Stimulated activated CD4-positive, alpha-beta T cell treated with anti-CD3 and anti-CD28 coated beads, Interleukin-12 subunit alpha, Interleukin-12 subunit beta, amount 100 ng/mL, for 4 hours (primary cell): Measurements from ENCODE around the gene COL23A1.
"Not testable (repeated sequence)": the region's sequence is repeated elsewhere in the genome, so short reads cannot be mapped to it uniquely, and the experiment has no call there.

ENCODE experiments used
- DNase-seq: peaks from one replicate; pipeline ENCODE4 v3.0.0-alpha.2; 2020

Gene COL23A1

GRCh38 chr5:178199581-178200434 is 390.4 kb downstream of the COL23A1 start:
- DNase-seq, result no peak

GRCh38 chr5:178198706-178199105 is 391.5 kb downstream of the COL23A1 start:
- DNase-seq, result no peak

- not testable (repeated sequence) for DNase-seq
Measured at GRCh38 chr5:178198151-178198550, 392.0 kb downstream of the COL23A1 start.

GRCh38 chr5:178196986-178197385 is 393.2 kb downstream of the COL23A1 start:
- no peak for DNase-seq

- DNase-seq, result no peak
Measured at GRCh38 chr5:178196281-178196812, 393.8 kb downstream of the COL23A1 start.

GRCh38 chr5:178194026-178194425 is 396.2 kb downstream of the COL23A1 start:
- no peak for DNase-seq

GRCh38 chr5:178193251-178193809 is 396.9 kb downstream of the COL23A1 start:
- DNase-seq, result no peak

GRCh38 chr5:178192787-178193186 is 397.4 kb downstream of the COL23A1 start:
- no peak for DNase-seq

GRCh38 chr5:178192244-178192643 is 397.9 kb downstream of the COL23A1 start:
- DNase-seq, result no peak

- DNase-seq, result no peak
Measured at GRCh38 chr5:178191661-178192060, 398.5 kb downstream of the COL23A1 start.

- DNase-seq, result no peak
Measured at GRCh38 chr5:178189433-178189832, 400.8 kb downstream of the COL23A1 start.
